AG04450 (cell line): ENCODE measurements around the gene GABRD. TPM values are rescaled to one million over a fixed set of nuclear protein-coding genes. Genes with fewer than 3 reads are reported as not detected.

Experiments
- CTCF ChIA-PET: fragments of 300-600, 350-600 bp; formaldehyde crosslinking; extraction: SDS; loops from one replicate; lab custom pipeline; 2022; ENCODE audit warnings: antibody characterized with exemption, inconsistent platforms; lab: Charles Lee
- POLR2A ChIA-PET: fragments of 350-600 bp; formaldehyde crosslinking; extraction: SDS; loops from one replicate; lab custom pipeline; 2021; ENCODE audit warnings: antibody characterized with exemption, inconsistent platforms; lab: Yijun Ruan, JAX
- DNase-seq: peaks from one replicate; pipeline ENCODE4 v3.0.0-alpha.2; 2011; ENCODE audit warnings: low read depth, low spot score
- H3K27ac ChIP-seq: one replicate; pipeline ENCODE4 v1.5.1; 2012; ENCODE audit warnings: low read depth, low read length, control low read depth
- H3K27me3 ChIP-seq: one replicate; pipeline ENCODE4 v1.6.0; 2012; ENCODE audit warnings: low read length; ENCODE audit not compliant: control insufficient read depth, insufficient read depth
- H3K4me3 ChIP-seq: 2 replicates; pipeline ENCODE4 v1.5.1; 2011; ENCODE audit warnings: mild to moderate bottlenecking, low read depth, low read length, control low read depth
- H3K9me3 ChIP-seq: 2 replicates; pipeline ENCODE4 v1.5.1; 2012; ENCODE audit warnings: low read length; ENCODE audit not compliant: control insufficient read depth, insufficient read depth
- polyA plus RNA-seq: library from polyadenylated mRNA; depleted of rRNA; stranded (reverse); fragments of >200 nt; gene quantifications from 2 replicates; pipeline ENCODE4 v1.2.3, GENCODE V29; 2011
- TF ChIP-seq, protein P1 (sequence below): IDR thresholded peaks from 2 replicates; pipeline ENCODE4 v1.5.1; 2011; ENCODE audit warnings: low read depth, low read length, control low read depth, inconsistent platforms

Gene GABRD
- polyA plus RNA-seq, 1 experiment = not detected

GRCh38 chr1:2056955-2057590, 37.9 kb downstream of the GABRD start:
- TF ChIP-seq, protein P1, sequence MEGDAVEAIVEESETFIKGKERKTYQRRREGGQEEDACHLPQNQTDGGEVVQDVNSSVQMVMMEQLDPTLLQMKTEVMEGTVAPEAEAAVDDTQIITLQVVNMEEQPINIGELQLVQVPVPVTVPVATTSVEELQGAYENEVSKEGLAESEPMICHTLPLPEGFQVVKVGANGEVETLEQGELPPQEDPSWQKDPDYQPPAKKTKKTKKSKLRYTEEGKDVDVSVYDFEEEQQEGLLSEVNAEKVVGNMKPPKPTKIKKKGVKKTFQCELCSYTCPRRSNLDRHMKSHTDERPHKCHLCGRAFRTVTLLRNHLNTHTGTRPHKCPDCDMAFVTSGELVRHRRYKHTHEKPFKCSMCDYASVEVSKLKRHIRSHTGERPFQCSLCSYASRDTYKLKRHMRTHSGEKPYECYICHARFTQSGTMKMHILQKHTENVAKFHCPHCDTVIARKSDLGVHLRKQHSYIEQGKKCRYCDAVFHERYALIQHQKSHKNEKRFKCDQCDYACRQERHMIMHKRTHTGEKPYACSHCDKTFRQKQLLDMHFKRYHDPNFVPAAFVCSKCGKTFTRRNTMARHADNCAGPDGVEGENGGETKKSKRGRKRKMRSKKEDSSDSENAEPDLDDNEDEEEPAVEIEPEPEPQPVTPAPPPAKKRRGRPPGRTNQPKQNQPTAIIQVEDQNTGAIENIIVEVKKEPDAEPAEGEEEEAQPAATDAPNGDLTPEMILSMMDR = no peak
- Histone ChIP-seq H3K9me3 (peaks cover 4% of the 10 kb centered on the region; the same call in 1 of the 2 replicates), H3K4me3 (no peak overlapping the region), H3K27me3 (peaks cover 2% of the 10 kb centered on the region), H3K27ac (no peak overlapping the region)
- ChIA-PET POLR2A (interaction anchor here (0.6 kb wide), 1 partner anchor 50 kb away, joined by 7 read pairs; no protein-coding TSS in a partner anchor), CTCF (interaction anchor here (0.6 to 1.2 kb wide), 2 partner anchors 13 to 151 kb away, joined by 3 to 4 read pairs; no protein-coding TSS in a partner anchor)
- no peak for DNase-seq

GRCh38 chr1:2059290-2059953, 40.3 kb downstream of the GABRD start:
- CTCF ChIA-PET = interaction anchor here (1.1 kb wide), 1 partner anchor 15 kb away, joined by 4 read pairs; no protein-coding TSS in a partner anchor
- peaks cover 4% of the 10 kb centered on the region; the same call in 1 of the 2 replicates for H3K9me3 ChIP-seq
- TF ChIP-seq, protein P1 = no peak
- H3K27ac ChIP-seq = no peak overlapping the region
- no peak overlapping the region for H3K4me3 ChIP-seq
- POLR2A ChIA-PET = no interaction called here
- peaks cover 2% of the 10 kb centered on the region for H3K27me3 ChIP-seq
- no peak for DNase-seq

GRCh38 chr1:2060072-2060471, 40.9 kb downstream of the GABRD start:
- POLR2A ChIA-PET = no interaction called here
- CTCF ChIA-PET = no interaction called here
- TF ChIP-seq, protein P1 = no peak
- Histone ChIP-seq H3K9me3 (peaks cover 4% of the 10 kb centered on the region; the same call in 1 of the 2 replicates), H3K27ac (no peak overlapping the region), H3K27me3 (peaks cover 2% of the 10 kb centered on the region), H3K4me3 (no peak overlapping the region)
- DNase-seq = no peak

DNA sequence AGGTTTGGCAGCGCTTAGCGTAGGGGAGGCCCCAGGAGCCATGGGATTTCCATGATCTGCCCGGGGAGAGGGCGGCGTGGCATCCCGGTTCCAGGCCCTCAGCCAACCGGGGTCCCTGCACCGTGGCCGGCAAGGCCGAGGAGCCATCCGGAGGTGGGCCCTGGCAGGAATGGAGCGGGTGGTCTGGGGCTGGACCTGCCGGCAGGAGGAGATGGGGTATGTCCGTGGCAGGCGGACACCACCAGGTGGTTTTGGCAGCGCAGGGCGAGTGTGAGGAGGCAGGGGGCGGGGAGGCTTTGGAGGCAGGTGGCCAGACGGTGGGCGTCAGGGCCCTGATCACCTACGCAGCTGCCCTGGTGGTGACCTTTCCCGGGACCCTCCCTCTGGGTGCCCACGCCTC, 41.4 kb downstream of the GABRD start:
- Histone ChIP-seq H3K4me3 (no peak overlapping the region), H3K27me3 (peaks cover 2% of the 10 kb centered on the region), H3K9me3 (peaks cover 6% of the 10 kb centered on the region; the same call in 1 of the 2 replicates), H3K27ac (no peak overlapping the region)
- POLR2A ChIA-PET = no interaction called here
- CTCF ChIA-PET = no interaction called here
- no peak for DNase-seq
- TF ChIP-seq, protein P1 = no peak
